ENCODE measurements around the gene SPEN. TPM values are rescaled to one million over a fixed set of nuclear protein-coding genes. Genes with fewer than 3 reads are reported as not detected.

The SPEN gene
- total and polyA plus RNA-seq, 2 of the 4 experiments (the other 2 are of a cell fraction) = 7.6 to 15.8 TPM

DNA sequence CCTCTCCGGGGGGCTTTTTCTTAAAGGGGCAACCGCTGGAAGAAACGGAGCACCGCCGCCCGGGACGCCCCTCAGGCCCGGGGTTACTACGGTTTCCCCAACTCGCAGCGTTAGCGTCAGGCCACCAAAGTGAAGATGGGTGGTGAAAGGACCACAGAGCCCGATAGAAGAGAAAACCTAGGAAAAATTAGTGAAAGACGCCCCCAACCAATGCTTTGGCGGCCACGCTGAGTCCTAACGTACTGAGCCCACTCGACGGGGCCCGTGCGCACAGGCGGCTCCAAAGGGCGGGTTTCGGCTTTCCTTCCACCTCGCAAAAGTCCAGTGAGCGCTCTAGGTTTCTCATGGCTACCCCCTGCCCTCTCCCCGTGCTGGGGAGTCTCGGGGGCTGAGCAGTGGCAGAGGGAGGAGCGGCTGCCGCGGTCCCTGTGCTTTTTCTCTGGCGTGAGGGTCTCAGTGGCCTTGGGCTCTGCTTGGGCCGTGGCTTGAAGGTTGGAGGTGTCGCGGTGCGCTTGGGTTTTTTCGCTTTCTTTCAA lies 12.2 kb upstream of the SPEN start:
- peak overlapping the region; percentile 98 for H2AFZ ChIP-seq (replicated peaks; ENCODE audit: low read length, poor library complexity)
- ChIA-PET POLR2A (ENCODE audit: unreplicated experiment) (no interaction called here), CTCF (no interaction called here)
- H3K9me3 ChIP-seq (ENCODE audit: control insufficient read depth, insufficient read depth, low read length) = no peaks in the 10 kb centered on the region
- H2BK5ac ChIP-seq (ENCODE audit: low read depth, low read length, poor library complexity, severe bottlenecking) = peak overlapping the region; percentile 91
- H3K27me3 ChIP-seq (ENCODE audit: control insufficient read depth, insufficient read depth, low read length) = no peaks in the 10 kb centered on the region
- peak overlapping the region; percentile 78 to 96 for H4K8ac ChIP-seq (ENCODE audit: low read depth in 2 of 2, low read length in 2 of 2)
- H2BK120ac ChIP-seq (ENCODE audit: low read depth, low read length) = peak overlapping the region; percentile 69
- H3K4me3 ChIP-seq (ENCODE audit: insufficient read depth, low read depth, low read length) = peak overlapping the region; percentile 68
- dilution Hi-C loops (cut with HindIII; ENCODE audit: low sequenced_read_pairs, unreplicated experiment) (no loop called here), in situ Hi-C loops (cut with MboI; ENCODE audit: low sequenced_read_pairs) (no loop called here), intact Hi-C loops (cut with micrococcal nuclease) (loop anchor here (1.0 to 2.0 kb wide), 2 partner anchors 14 to 36 kb away; no protein-coding TSS in a partner anchor)
- no TSS peak for BruUV-seq (replicated peaks)
- peak overlapping the region; percentile 87 for H3K56ac ChIP-seq (ENCODE audit: extremely low read depth, insufficient read depth, low read length)
- H3K18ac ChIP-seq (ENCODE audit: low read depth, low read length) = peak overlapping the region; percentile 31
- peak overlapping the region; percentile 90 for H3K4ac ChIP-seq (ENCODE audit: low read depth, low read length)
- H3K79me1 ChIP-seq (ENCODE audit: low read depth in 1 of 2, low read length in 2 of 2) = peaks cover 5 to 24% of the 10 kb centered on the region in 2 experiments; a peak in 3 of 4 replicates
- peak overlapping the region; percentile 27 for H4K5ac ChIP-seq (ENCODE audit: low read depth, low read length)
- peak overlapping the region; percentile 82 for H3K14ac ChIP-seq (replicated peaks; ENCODE audit: low read depth, low read length)
- H2AK9ac ChIP-seq (replicated peaks; ENCODE audit: low read depth, low read length, poor library complexity) = peak overlapping the region; percentile 99
- 0% methylated on average over 10 of the region's 37 CpGs; no CpG with 5 or more reads in 1 of the 2 experiments for WGBS, 2 experiments (ENCODE audit: extremely low coverage in 2 of 2, insufficient read length in 1 of 2)
- H3K4me2 ChIP-seq (ENCODE audit: low read depth, low read length) = peak overlapping the region; percentile 62
- TF ChIP-seq RFX5 (IDR thresholded peaks at IDR 0.05; ENCODE audit: low read depth, low read length) = no peak
- TF ChIP-seq, protein P1, sequence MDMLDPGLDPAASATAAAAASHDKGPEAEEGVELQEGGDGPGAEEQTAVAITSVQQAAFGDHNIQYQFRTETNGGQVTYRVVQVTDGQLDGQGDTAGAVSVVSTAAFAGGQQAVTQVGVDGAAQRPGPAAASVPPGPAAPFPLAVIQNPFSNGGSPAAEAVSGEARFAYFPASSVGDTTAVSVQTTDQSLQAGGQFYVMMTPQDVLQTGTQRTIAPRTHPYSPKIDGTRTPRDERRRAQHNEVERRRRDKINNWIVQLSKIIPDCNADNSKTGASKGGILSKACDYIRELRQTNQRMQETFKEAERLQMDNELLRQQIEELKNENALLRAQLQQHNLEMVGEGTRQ (IDR thresholded peaks at IDR 0.05; ENCODE audit: low read depth, low read length) = no peak
- TF ChIP-seq NFE2L2 (IDR thresholded peaks at IDR 0.05; ENCODE audit: low read depth, low read length) = no peak
- TF ChIP-seq BHLHE40 (IDR thresholded peaks at IDR 0.05; ENCODE audit: low read depth, low read length) = no peak
- no peak for TF ChIP-seq CHD1 (IDR thresholded peaks at IDR 0.05; ENCODE audit: low read depth, low read length)
- no peak for TF ChIP-seq MXI1 (IDR thresholded peaks at IDR 0.05; ENCODE audit: borderline replicate concordance, low read depth, low read length)
- TF ChIP-seq, protein P2, sequence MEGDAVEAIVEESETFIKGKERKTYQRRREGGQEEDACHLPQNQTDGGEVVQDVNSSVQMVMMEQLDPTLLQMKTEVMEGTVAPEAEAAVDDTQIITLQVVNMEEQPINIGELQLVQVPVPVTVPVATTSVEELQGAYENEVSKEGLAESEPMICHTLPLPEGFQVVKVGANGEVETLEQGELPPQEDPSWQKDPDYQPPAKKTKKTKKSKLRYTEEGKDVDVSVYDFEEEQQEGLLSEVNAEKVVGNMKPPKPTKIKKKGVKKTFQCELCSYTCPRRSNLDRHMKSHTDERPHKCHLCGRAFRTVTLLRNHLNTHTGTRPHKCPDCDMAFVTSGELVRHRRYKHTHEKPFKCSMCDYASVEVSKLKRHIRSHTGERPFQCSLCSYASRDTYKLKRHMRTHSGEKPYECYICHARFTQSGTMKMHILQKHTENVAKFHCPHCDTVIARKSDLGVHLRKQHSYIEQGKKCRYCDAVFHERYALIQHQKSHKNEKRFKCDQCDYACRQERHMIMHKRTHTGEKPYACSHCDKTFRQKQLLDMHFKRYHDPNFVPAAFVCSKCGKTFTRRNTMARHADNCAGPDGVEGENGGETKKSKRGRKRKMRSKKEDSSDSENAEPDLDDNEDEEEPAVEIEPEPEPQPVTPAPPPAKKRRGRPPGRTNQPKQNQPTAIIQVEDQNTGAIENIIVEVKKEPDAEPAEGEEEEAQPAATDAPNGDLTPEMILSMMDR (conservative IDR thresholded peaks at IDR 0.05; ENCODE audit: low read depth, low read length) = no peak
- TF ChIP-seq RAD21 (IDR thresholded peaks at IDR 0.05; ENCODE audit: low read length) = no peak
- no peak for TF ChIP-seq SMC3 (IDR thresholded peaks at IDR 0.05; ENCODE audit: low read depth, low read length)
- TF ChIP-seq, protein P3, sequence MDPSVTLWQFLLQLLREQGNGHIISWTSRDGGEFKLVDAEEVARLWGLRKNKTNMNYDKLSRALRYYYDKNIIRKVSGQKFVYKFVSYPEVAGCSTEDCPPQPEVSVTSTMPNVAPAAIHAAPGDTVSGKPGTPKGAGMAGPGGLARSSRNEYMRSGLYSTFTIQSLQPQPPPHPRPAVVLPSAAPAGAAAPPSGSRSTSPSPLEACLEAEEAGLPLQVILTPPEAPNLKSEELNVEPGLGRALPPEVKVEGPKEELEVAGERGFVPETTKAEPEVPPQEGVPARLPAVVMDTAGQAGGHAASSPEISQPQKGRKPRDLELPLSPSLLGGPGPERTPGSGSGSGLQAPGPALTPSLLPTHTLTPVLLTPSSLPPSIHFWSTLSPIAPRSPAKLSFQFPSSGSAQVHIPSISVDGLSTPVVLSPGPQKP (IDR thresholded peaks at IDR 0.05; ENCODE audit: borderline replicate concordance, low read depth, low read length) = no peak
- TF ChIP-seq FOS (IDR thresholded peaks at IDR 0.05; ENCODE audit: low read depth, low read length) = no peak
- no peak for TF ChIP-seq MAFK (IDR thresholded peaks at IDR 0.05; ENCODE audit: low read depth, low read length)
- DNase-seq (no peak), ATAC-seq (ENCODE audit: low read depth) (peak; percentile 6)
- no peaks in the 10 kb centered on the region for H3K36me3 ChIP-seq (ENCODE audit: control insufficient read depth, insufficient read depth, low read length)
- 0 out of 2 replicates have a peak overlapping the region, but pooled peaks have one; percentile 5 for H2BK20ac ChIP-seq (ENCODE audit: low read depth, low read length)
- H2AK5ac ChIP-seq (ENCODE audit: low read depth, low read length) = peak overlapping the region; percentile 76
- H3K9me1 ChIP-seq (ENCODE audit: insufficient read depth, low read length) = no peaks in the 10 kb centered on the region
- H4K20me1 ChIP-seq (ENCODE audit: insufficient read depth, low read length) = no peaks in the 10 kb centered on the region
- peak overlapping the region; percentile 80 for H3K23ac ChIP-seq (ENCODE audit: low read depth, low read length)
- peak overlapping the region; percentile 15; the same call in 1 of the 3 replicates for H2BK15ac ChIP-seq (ENCODE audit: low read depth, low read length)
- H3K4me1 ChIP-seq (ENCODE audit: control insufficient read depth, insufficient read depth, low read length) = peaks cover 2% of the 10 kb centered on the region; the same call in 1 of the 2 replicates
- peak overlapping the region; percentile 85 for H3K27ac ChIP-seq (ENCODE audit: insufficient read depth, low read length)
- peak overlapping the region; percentile 70 for H3K9ac ChIP-seq (ENCODE audit: low read depth, low read length)
- peak overlapping the region; percentile 91 for H4K91ac ChIP-seq (ENCODE audit: insufficient read depth, low read depth, low read length)
